Rectal smooth muscle tissue (tissue), 1 donor: ENCODE data around the gene MPP7.
"Not testable (repeated sequence)": the region's sequence is repeated elsewhere in the genome, so short reads cannot be mapped to it uniquely, and the experiment has no call there.

Experiments used
- H3K27ac ChIP-seq: one replicate; pipeline ENCODE4 v1.7.0; 2013; ENCODE audit warnings: low read depth, low read length, inconsistent platforms
- H3K27me3 ChIP-seq: one replicate; pipeline ENCODE4 v1.7.0; 2013; ENCODE audit warnings: low read length; ENCODE audit not compliant: control insufficient read depth, insufficient read depth
- H3K36me3 ChIP-seq: one replicate; pipeline ENCODE4 v1.7.0; 2013; ENCODE audit warnings: low read length; ENCODE audit not compliant: control insufficient read depth, insufficient read depth
- H3K4me1 ChIP-seq: one replicate; pipeline ENCODE4 v1.7.0; 2013; ENCODE audit warnings: low read length; ENCODE audit not compliant: control insufficient read depth, insufficient read depth
- H3K4me3 ChIP-seq: one replicate; pipeline ENCODE4 v1.7.0; 2013; ENCODE audit warnings: low read length
- H3K9ac ChIP-seq: one replicate; pipeline ENCODE4 v1.7.0; 2013; ENCODE audit warnings: low read length

The MPP7 gene

GRCh38 chr10:28320799-28321198, 17.9 kb upstream of the MPP7 start:
- Histone ChIP-seq H3K27me3 (no peaks in the 10 kb centered on the region), H3K27ac (no peak overlapping the region), H3K36me3 (no peaks in the 10 kb centered on the region), H3K4me1 (peaks cover 3% of the 10 kb centered on the region), H3K4me3 (no peak overlapping the region), H3K9ac (no peak overlapping the region)

- no peak overlapping the region for H3K9ac ChIP-seq
These were observed 17.2 kb upstream of the MPP7 start for GRCh38 chr10:28320090-28320489.

GRCh38 chr10:28319061-28319460, 16.2 kb upstream of the MPP7 start:
- H3K36me3 ChIP-seq, H3K4me1 ChIP-seq, H3K9ac ChIP-seq, H3K4me3 ChIP-seq, H3K27me3 ChIP-seq, H3K27ac ChIP-seq: not testable (repeated sequence)

More at GRCh38 chr10:28320090-28320489, 17.2 kb upstream of the MPP7 start:
- Histone ChIP-seq H3K4me1 (no peaks in the 10 kb centered on the region), H3K36me3 (no peaks in the 10 kb centered on the region), H3K27me3 (no peaks in the 10 kb centered on the region), H3K27ac (no peak overlapping the region), H3K4me3 (no peak overlapping the region)

- no peak overlapping the region for H3K27ac ChIP-seq
- no peak overlapping the region for H3K4me3 ChIP-seq
- no peak overlapping the region for H3K9ac ChIP-seq
- H3K27me3 ChIP-seq = no peaks in the 10 kb centered on the region
- H3K36me3 ChIP-seq = no peaks in the 10 kb centered on the region
- no peaks in the 10 kb centered on the region for H3K4me1 ChIP-seq
These were observed 15.8 kb upstream of the MPP7 start for GRCh38 chr10:28318626-28319025.

GRCh38 chr10:28317760-28318159, 14.9 kb upstream of the MPP7 start:
- H3K27me3 ChIP-seq = no peaks in the 10 kb centered on the region
- no peak overlapping the region for H3K4me3 ChIP-seq
- no peak overlapping the region for H3K27ac ChIP-seq
- H3K9ac ChIP-seq = no peak overlapping the region
- H3K36me3 ChIP-seq = no peaks in the 10 kb centered on the region
- no peaks in the 10 kb centered on the region for H3K4me1 ChIP-seq

GRCh38 chr10:28316696-28317095, 13.8 kb upstream of the MPP7 start:
- Histone ChIP-seq H3K4me3 (no peak overlapping the region), H3K27ac (no peak overlapping the region), H3K9ac (no peak overlapping the region), H3K36me3 (no peaks in the 10 kb centered on the region), H3K4me1 (no peaks in the 10 kb centered on the region), H3K27me3 (no peaks in the 10 kb centered on the region)

- H3K36me3 ChIP-seq = no peaks in the 10 kb centered on the region
- no peak overlapping the region for H3K4me3 ChIP-seq
- H3K27me3 ChIP-seq = no peaks in the 10 kb centered on the region
- no peak overlapping the region for H3K27ac ChIP-seq
- no peak overlapping the region for H3K9ac ChIP-seq
- H3K4me1 ChIP-seq = no peaks in the 10 kb centered on the region
These were observed 12.3 kb upstream of the MPP7 start for GRCh38 chr10:28315140-28315539.

GRCh38 chr10:28314211-28314610, 11.3 kb upstream of the MPP7 start:
- Histone ChIP-seq H3K4me1 (no peaks in the 10 kb centered on the region), H3K9ac (no peak overlapping the region), H3K36me3 (no peaks in the 10 kb centered on the region), H3K27ac (no peak overlapping the region), H3K4me3 (no peak overlapping the region), H3K27me3 (no peaks in the 10 kb centered on the region)

- no peak overlapping the region for H3K27ac ChIP-seq
- no peaks in the 10 kb centered on the region for H3K36me3 ChIP-seq
- H3K27me3 ChIP-seq = no peaks in the 10 kb centered on the region
- H3K4me3 ChIP-seq = no peak overlapping the region
- no peak overlapping the region for H3K9ac ChIP-seq
- no peaks in the 10 kb centered on the region for H3K4me1 ChIP-seq
These were observed 9.7 kb upstream of the MPP7 start for GRCh38 chr10:28312572-28312971.

GRCh38 chr10:28311104-28311503, 8.2 kb upstream of the MPP7 start:
- Histone ChIP-seq H3K27me3 (no peaks in the 10 kb centered on the region), H3K27ac (no peak overlapping the region), H3K36me3 (no peaks in the 10 kb centered on the region), H3K4me1 (no peaks in the 10 kb centered on the region), H3K9ac (no peak overlapping the region), H3K4me3 (no peak overlapping the region)

GRCh38 chr10:28307267-28307666, 4.4 kb upstream of the MPP7 start:
- H3K4me3 ChIP-seq = no peak overlapping the region
- no peaks in the 10 kb centered on the region for H3K36me3 ChIP-seq
- no peaks in the 10 kb centered on the region for H3K27me3 ChIP-seq
- H3K9ac ChIP-seq = no peak overlapping the region
- no peak overlapping the region for H3K27ac ChIP-seq
- H3K4me1 ChIP-seq = no peaks in the 10 kb centered on the region

GRCh38 chr10:28305553-28305952, 2.7 kb upstream of the MPP7 start:
- Histone ChIP-seq H3K4me3 (no peak overlapping the region), H3K4me1 (no peaks in the 10 kb centered on the region), H3K9ac (no peak overlapping the region), H3K27ac (no peak overlapping the region), H3K27me3 (no peaks in the 10 kb centered on the region), H3K36me3 (no peaks in the 10 kb centered on the region)

GRCh38 chr10:28304032-28304571, 1.2 kb upstream of the MPP7 start:
- no peaks in the 10 kb centered on the region for H3K36me3 ChIP-seq
- no peaks in the 10 kb centered on the region for H3K27me3 ChIP-seq
- no peak overlapping the region for H3K27ac ChIP-seq
- H3K9ac ChIP-seq = no peak overlapping the region
- H3K4me1 ChIP-seq = no peaks in the 10 kb centered on the region
- peak overlapping the region; percentile 78 for H3K4me3 ChIP-seq
